ENCODE data around the gene CFD. TPM values are rescaled to one million over a fixed set of nuclear protein-coding genes. Genes with fewer than 3 reads are reported as not detected.

Gene CFD
- total RNA-seq, 4 donors from 2014 or later: 339 to 1,037 (median 506) TPM

DNA sequence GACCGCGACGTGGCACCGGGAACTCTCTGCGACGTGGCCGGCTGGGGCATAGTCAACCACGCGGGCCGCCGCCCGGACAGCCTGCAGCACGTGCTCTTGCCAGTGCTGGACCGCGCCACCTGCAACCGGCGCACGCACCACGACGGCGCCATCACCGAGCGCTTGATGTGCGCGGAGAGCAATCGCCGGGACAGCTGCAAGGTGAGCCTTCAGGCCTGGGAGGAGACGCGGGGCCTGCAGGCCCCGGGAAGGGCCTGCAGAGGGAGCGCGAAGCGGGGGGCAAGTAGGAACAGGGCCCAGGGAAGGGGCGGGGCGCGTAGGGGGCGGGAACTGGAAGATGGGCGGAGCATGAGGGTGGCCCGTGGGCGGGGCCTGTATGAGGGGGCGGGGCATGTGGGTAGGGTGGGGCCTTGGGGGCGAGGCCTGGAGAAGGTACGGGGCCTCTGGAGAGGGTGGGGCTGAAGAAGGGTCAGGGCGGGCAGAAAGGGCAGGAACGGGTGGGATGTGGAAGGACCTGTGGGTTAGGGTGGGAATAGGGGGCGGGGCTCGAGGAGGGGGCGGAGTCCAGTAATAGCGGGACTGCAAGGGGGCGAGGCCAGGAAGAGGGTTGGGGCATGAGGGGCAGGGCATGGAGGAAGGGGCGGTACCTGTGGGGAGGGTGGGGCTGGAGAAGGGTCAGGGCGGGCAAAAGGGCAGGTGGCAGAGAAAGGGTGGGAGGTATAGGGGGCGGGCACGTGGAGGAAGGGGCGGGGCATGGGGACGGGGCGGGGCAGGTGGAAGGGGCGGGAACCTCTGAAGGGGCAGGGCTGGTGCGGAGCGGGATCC, 2.5 kb downstream of the CFD start:
- Histone ChIP-seq H3K4me1 (peaks cover 4 to 6% of the 10 kb centered on the region in 2 donors), H3K36me3 (no peaks in the 10 kb centered on the region), H3K9me3 (no peaks in the 10 kb centered on the region), H3K27me3 (no peaks in the 10 kb centered on the region), H3K4me3 (replicated peaks in 1 of 3) (no peak overlapping the region), H3K27ac (no peak overlapping the region)
- intact Hi-C loops (cut with DNase I): loop anchor here (5.0 kb wide), 2 partner anchors 55 to 120 kb away; partner anchors contain the start of genes KISS1R and WDR18
- no peak for DNase-seq
- TF ChIP-seq, protein P1, sequence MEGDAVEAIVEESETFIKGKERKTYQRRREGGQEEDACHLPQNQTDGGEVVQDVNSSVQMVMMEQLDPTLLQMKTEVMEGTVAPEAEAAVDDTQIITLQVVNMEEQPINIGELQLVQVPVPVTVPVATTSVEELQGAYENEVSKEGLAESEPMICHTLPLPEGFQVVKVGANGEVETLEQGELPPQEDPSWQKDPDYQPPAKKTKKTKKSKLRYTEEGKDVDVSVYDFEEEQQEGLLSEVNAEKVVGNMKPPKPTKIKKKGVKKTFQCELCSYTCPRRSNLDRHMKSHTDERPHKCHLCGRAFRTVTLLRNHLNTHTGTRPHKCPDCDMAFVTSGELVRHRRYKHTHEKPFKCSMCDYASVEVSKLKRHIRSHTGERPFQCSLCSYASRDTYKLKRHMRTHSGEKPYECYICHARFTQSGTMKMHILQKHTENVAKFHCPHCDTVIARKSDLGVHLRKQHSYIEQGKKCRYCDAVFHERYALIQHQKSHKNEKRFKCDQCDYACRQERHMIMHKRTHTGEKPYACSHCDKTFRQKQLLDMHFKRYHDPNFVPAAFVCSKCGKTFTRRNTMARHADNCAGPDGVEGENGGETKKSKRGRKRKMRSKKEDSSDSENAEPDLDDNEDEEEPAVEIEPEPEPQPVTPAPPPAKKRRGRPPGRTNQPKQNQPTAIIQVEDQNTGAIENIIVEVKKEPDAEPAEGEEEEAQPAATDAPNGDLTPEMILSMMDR (IDR thresholded peaks at IDR 0.05): no peak
- no peak for TF ChIP-seq POLR2A (IDR thresholded peaks at IDR 0.05)
- 22 to 30% methylated on average over 33 to 55 of the region's 60 CpGs for WGBS, 2 donors

DNA sequence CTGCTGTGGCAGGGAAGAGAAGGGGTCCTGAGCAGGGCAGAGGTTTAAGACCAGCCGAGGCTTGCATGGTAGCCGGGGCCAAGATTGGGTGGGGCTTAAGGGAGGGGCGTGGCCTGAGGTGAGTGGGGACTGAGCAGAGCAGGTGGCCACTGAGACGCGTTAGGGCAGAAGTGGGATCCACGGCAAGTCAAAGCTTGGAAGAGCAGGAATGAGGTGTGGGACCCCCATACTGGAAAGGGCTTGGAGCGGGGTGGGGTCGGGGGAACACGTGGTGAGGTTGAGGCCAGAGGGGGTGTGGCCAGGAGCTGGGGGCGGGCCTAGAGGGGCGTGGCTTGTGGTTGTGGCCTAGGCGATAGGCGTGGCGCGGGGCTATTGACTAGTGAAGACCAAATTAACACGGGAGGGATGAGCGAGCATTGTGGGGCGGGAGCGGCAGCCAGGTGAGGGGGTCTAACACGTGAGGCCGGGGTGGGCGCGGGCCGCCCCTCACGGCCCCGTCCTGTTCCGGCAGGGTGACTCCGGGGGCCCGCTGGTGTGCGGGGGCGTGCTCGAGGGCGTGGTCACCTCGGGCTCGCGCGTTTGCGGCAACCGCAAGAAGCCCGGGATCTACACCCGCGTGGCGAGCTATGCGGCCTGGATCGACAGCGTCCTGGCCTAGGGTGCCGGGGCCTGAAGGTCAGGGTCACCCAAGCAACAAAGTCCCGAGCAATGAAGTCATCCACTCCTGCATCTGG, 3.3 kb downstream of the CFD start:
- Histone ChIP-seq H3K4me3 (replicated peaks in 1 of 3) (no peak overlapping the region), H3K9me3 (no peaks in the 10 kb centered on the region), H3K27me3 (no peaks in the 10 kb centered on the region), H3K36me3 (peaks cover 0 to 2% of the 10 kb centered on the region in 2 donors), H3K4me1 (peaks cover 4 to 6% of the 10 kb centered on the region in 2 donors), H3K27ac (no peak overlapping the region)
- TF ChIP-seq, protein P1 (IDR thresholded peaks at IDR 0.05): no peak
- no peak for TF ChIP-seq POLR2A (IDR thresholded peaks at IDR 0.05)
- DNase-seq: peak; percentile 42 to 47
- WGBS, 2 donors: 23 to 29% methylated on average over 20 to 24 of the region's 48 CpGs
- intact Hi-C loops (cut with DNase I): loop anchor here (5.0 kb wide), 2 partner anchors 55 to 120 kb away; partner anchors contain the start of genes KISS1R and WDR18

DNA sequence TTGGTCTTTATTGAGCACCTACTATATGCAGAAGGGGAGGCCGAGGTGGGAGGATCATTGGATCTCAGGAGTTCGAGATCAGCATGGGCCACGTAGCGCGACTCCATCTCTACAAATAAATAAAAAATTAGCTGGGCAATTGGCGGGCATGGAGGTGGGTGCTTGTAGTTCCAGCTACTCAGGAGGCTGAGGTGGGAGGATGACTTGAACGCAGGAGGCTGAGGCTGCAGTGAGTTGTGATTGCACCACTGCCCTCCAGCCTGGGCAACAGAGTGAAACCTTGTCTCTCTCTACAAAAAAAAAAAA, 3.8 kb downstream of the CFD start:
- peaks cover 4 to 6% of the 10 kb centered on the region in 2 donors for H3K4me1 ChIP-seq

GRCh38 chr19:866769-867300, 7.4 kb downstream of the CFD start:
- intact Hi-C loops (cut with DNase I): no loop called here
- Histone ChIP-seq H3K36me3 (peaks cover 5 to 16% of the 10 kb centered on the region in 2 donors), H3K4me3 (replicated peaks in 1 of 3) (no peak overlapping the region), H3K27me3 (no peaks in the 10 kb centered on the region), H3K9me3 (no peaks in the 10 kb centered on the region), H3K4me1 (peaks cover 3 to 4% of the 10 kb centered on the region in 2 donors), H3K27ac (no peak overlapping the region)
- 88 to 90% methylated on average over 14 to 38 of the region's 38 CpGs for WGBS, 2 donors
- TF ChIP-seq, protein P1 (IDR thresholded peaks at IDR 0.05): no peak
- no peak for TF ChIP-seq POLR2A (IDR thresholded peaks at IDR 0.05)
- no peak for DNase-seq

More for the DNA sequence above, 3.8 kb downstream of the CFD start:
- Histone ChIP-seq H3K4me3 (replicated peaks in 1 of 3) (no peak overlapping the region), H3K9me3 (no peaks in the 10 kb centered on the region), H3K27ac (no peak overlapping the region), H3K36me3 (peaks cover 0 to 8% of the 10 kb centered on the region in 2 donors), H3K27me3 (no peaks in the 10 kb centered on the region)
- DNase-seq: no peak
- 76 to 87% methylated on average over 7 of the region's 7 CpGs for WGBS, 2 donors
- intact Hi-C loops (cut with DNase I): loop anchor here (5.0 kb wide), 2 partner anchors 54 to 119 kb away; partner anchors contain the start of genes KISS1R and WDR18
- TF ChIP-seq, protein P1 (IDR thresholded peaks at IDR 0.05): no peak
- no peak for TF ChIP-seq POLR2A (IDR thresholded peaks at IDR 0.05)
